Neural cell (in vitro differentiated cells): Measurements from ENCODE around the gene G2E3. TPM values are rescaled to one million over a fixed set of nuclear protein-coding genes. Genes with fewer than 3 reads are reported as not detected.

Experiments used
- H2AFZ ChIP-seq: fragments of 200-600, 300-800 bp; sonication (generic), shearing (Covaris generic); 2 replicates; pipeline ENCODE4 v1.6.0; 2014; ENCODE audit warnings: low read depth, mild to moderate bottlenecking, antibody characterized with exemption, low read length, moderate library complexity
- H3F3A ChIP-seq: fragments of 200-600 bp; shearing (Covaris generic); 2 replicates; pipeline ENCODE4 v1.6.1; 2016; ENCODE audit warnings: mild to moderate bottlenecking, moderate library complexity, mixed read lengths, antibody characterized with exemption, low read length; ENCODE audit not compliant: insufficient read depth, poor library complexity, severe bottlenecking
- H3K27ac ChIP-seq: fragments of 200-600, 300-800 bp; sonication (generic), shearing (Covaris generic); 2 replicates; pipeline ENCODE4 v1.5.1; 2014; ENCODE audit warnings: mild to moderate bottlenecking, low read length, moderate library complexity
- H3K27me3 ChIP-seq: fragments of 300-800, 200-600 bp; sonication (generic), shearing (Covaris generic); 2 replicates; pipeline ENCODE4 v1.6.0; 2014; ENCODE audit warnings: mild to moderate bottlenecking, low read depth, low read length, moderate library complexity; ENCODE audit not compliant: insufficient read depth
- H3K36me3 ChIP-seq: fragments of 300-800, 200-600 bp; sonication (generic), shearing (Covaris generic); 2 replicates; pipeline ENCODE4 v1.5.1; 2014; ENCODE audit warnings: mild to moderate bottlenecking, antibody characterized with exemption, low read length, moderate library complexity; ENCODE audit not compliant: insufficient read depth
- H3K4me2 ChIP-seq: fragments of 300-800, 200-600 bp; sonication (generic), shearing (Covaris generic); 2 replicates; pipeline ENCODE4 v1.6.0; 2014; ENCODE audit warnings: mild to moderate bottlenecking, low read length
- H3K4me3 ChIP-seq: fragments of 300-800, 200-600 bp; sonication (generic), shearing (Covaris generic); 2 replicates; pipeline ENCODE4 v1.5.1; 2014; ENCODE audit warnings: mild to moderate bottlenecking, low read length, moderate library complexity
- H3K79me2 ChIP-seq: fragments of 200-600 bp; shearing (Covaris generic); replicated peaks from 2 replicates; pipeline ENCODE4 v1.6.0; 2014; ENCODE audit warnings: mild to moderate bottlenecking, low read length, moderate library complexity; ENCODE audit not compliant: insufficient read depth
- H3K9ac ChIP-seq: fragments of 300-800, 200-600 bp; sonication (generic), shearing (Covaris generic); 2 replicates; pipeline ENCODE4 v1.6.1; 2016; ENCODE audit warnings: mild to moderate bottlenecking, low read length, mixed read lengths
- H3K9me2 ChIP-seq: fragments of 200-600 bp; shearing (Covaris generic); 2 replicates; pipeline ENCODE4 v1.6.1; 2016; ENCODE audit warnings: mild to moderate bottlenecking, low read length, mixed read lengths; ENCODE audit not compliant: insufficient read depth
- H3K9me3 ChIP-seq: fragments of 200-600, 300-800 bp; sonication (generic), shearing (Covaris generic); 2 replicates; pipeline ENCODE4 v1.6.1; 2016; ENCODE audit warnings: mild to moderate bottlenecking, mixed run types, low read length, moderate library complexity, mixed read lengths
- H4K20me1 ChIP-seq: fragments of 200-600 bp; shearing (Covaris generic); 2 replicates; pipeline ENCODE4 v1.6.1; 2016; ENCODE audit warnings: mild to moderate bottlenecking, mixed run types; ENCODE audit not compliant: insufficient read depth
- EP300 ChIP-seq: fragments of 450-650 bp; conservative IDR thresholded peaks from 2 replicates; pipeline ENCODE4 v1.6.1; 2014; ENCODE audit warnings: antibody characterized with exemption, mild to moderate bottlenecking, moderate library complexity; ENCODE audit not compliant: poor library complexity, severe bottlenecking
- EZH2 ChIP-seq: fragments of 200-600, 300-800 bp; shearing (Covaris generic), sonication (generic); IDR thresholded peaks from 2 replicates; pipeline ENCODE4 v1.6.1; 2014; ENCODE audit warnings: antibody characterized with exemption, low read length, borderline replicate concordance, mild to moderate bottlenecking; ENCODE audit not compliant: insufficient read depth, poor library complexity, severe bottlenecking
- MXI1 ChIP-seq: fragments of 450-650 bp; conservative IDR thresholded peaks from 2 replicates; pipeline ENCODE4 v1.6.1; 2014; ENCODE audit warnings: antibody characterized with exemption, mild to moderate bottlenecking; ENCODE audit not compliant: poor library complexity, severe bottlenecking
- POLR2AphosphoS5 ChIP-seq: IDR thresholded peaks from 2 replicates; pipeline ENCODE4 v1.6.1; 2012
- RAD21 ChIP-seq: fragments of 450-650 bp; conservative IDR thresholded peaks from 2 replicates; pipeline ENCODE4 v1.6.1; 2014; ENCODE audit warnings: antibody characterized with exemption, mild to moderate bottlenecking, moderate library complexity
- SMC3 ChIP-seq: fragments of 450-650 bp; conservative IDR thresholded peaks from 2 replicates; pipeline ENCODE4 v1.6.1; 2014; ENCODE audit warnings: antibody characterized with exemption, mild to moderate bottlenecking, moderate library complexity; ENCODE audit not compliant: poor library complexity
- TAF1 ChIP-seq: IDR thresholded peaks from 2 replicates; pipeline ENCODE4 v1.6.1; 2012; ENCODE audit warnings: low read depth
- polyA plus RNA-seq: library from polyadenylated mRNA; depleted of rRNA; stranded (reverse); fragments of >200 nt; gene quantifications from 2 replicates; pipeline ENCODE4 v1.2.3, GENCODE V29; 2014
- TF ChIP-seq, protein P1 (sequence below): IDR thresholded peaks from 2 replicates; pipeline ENCODE4 v1.6.1; 2012; ENCODE audit warnings: borderline replicate concordance
- TF ChIP-seq, protein P2 (sequence below): fragments of 450-650 bp; IDR thresholded peaks from 2 replicates; pipeline ENCODE4 v1.5.1; 2014; ENCODE audit warnings: antibody characterized with exemption, mild to moderate bottlenecking, moderate library complexity; ENCODE audit not compliant: poor library complexity, severe bottlenecking

G2E3 gene
- polyA plus RNA-seq, 1 donor from 2014 or later: 35.4 TPM

DNA sequence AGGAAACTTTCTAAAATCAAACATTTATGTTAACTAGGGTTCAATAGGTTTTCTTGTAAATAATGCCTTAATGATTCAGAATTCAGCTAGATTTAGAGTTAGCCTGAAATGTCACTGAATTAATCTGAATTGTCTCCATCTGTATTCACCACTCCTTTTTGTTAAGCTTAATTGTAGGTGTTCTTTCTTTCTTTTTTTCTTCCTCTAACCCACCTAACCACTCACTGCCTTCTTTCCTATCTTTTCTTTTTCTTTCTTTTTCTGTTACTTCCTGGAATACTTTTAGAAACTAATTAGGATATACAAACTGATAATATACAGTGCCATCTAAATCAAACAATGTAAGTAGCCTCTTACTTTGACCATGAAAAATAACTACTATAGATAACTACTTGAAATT lies 29.9 kb downstream of the G2E3 start:
- no peaks in the 10 kb centered on the region for H4K20me1 ChIP-seq
- H3K27me3 ChIP-seq: no peaks in the 10 kb centered on the region
- H3K27ac ChIP-seq: no peak overlapping the region
- no peaks in the 10 kb centered on the region for H3K9me3 ChIP-seq
- no peak overlapping the region for H3K4me2 ChIP-seq
- TF ChIP-seq, protein P1, sequence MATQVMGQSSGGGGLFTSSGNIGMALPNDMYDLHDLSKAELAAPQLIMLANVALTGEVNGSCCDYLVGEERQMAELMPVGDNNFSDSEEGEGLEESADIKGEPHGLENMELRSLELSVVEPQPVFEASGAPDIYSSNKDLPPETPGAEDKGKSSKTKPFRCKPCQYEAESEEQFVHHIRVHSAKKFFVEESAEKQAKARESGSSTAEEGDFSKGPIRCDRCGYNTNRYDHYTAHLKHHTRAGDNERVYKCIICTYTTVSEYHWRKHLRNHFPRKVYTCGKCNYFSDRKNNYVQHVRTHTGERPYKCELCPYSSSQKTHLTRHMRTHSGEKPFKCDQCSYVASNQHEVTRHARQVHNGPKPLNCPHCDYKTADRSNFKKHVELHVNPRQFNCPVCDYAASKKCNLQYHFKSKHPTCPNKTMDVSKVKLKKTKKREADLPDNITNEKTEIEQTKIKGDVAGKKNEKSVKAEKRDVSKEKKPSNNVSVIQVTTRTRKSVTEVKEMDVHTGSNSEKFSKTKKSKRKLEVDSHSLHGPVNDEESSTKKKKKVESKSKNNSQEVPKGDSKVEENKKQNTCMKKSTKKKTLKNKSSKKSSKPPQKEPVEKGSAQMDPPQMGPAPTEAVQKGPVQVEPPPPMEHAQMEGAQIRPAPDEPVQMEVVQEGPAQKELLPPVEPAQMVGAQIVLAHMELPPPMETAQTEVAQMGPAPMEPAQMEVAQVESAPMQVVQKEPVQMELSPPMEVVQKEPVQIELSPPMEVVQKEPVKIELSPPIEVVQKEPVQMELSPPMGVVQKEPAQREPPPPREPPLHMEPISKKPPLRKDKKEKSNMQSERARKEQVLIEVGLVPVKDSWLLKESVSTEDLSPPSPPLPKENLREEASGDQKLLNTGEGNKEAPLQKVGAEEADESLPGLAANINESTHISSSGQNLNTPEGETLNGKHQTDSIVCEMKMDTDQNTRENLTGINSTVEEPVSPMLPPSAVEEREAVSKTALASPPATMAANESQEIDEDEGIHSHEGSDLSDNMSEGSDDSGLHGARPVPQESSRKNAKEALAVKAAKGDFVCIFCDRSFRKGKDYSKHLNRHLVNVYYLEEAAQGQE: no peak
- TF ChIP-seq, protein P2, sequence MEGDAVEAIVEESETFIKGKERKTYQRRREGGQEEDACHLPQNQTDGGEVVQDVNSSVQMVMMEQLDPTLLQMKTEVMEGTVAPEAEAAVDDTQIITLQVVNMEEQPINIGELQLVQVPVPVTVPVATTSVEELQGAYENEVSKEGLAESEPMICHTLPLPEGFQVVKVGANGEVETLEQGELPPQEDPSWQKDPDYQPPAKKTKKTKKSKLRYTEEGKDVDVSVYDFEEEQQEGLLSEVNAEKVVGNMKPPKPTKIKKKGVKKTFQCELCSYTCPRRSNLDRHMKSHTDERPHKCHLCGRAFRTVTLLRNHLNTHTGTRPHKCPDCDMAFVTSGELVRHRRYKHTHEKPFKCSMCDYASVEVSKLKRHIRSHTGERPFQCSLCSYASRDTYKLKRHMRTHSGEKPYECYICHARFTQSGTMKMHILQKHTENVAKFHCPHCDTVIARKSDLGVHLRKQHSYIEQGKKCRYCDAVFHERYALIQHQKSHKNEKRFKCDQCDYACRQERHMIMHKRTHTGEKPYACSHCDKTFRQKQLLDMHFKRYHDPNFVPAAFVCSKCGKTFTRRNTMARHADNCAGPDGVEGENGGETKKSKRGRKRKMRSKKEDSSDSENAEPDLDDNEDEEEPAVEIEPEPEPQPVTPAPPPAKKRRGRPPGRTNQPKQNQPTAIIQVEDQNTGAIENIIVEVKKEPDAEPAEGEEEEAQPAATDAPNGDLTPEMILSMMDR: no peak
- TF ChIP-seq TAF1 (no peak), POLR2AphosphoS5 (no peak), SMC3 (no peak), EP300 (no peak), EZH2 (no peak), MXI1 (no peak), RAD21 (no peak)
- peaks cover 28% of the 10 kb centered on the region for H3K79me2 ChIP-seq
- no peaks in the 10 kb centered on the region for H3K9me2 ChIP-seq
- peaks cover 19% of the 10 kb centered on the region for H3K36me3 ChIP-seq
- no peak overlapping the region for H3K4me3 ChIP-seq
- no peak overlapping the region for H3K9ac ChIP-seq
- no peaks in the 10 kb centered on the region for H3F3A ChIP-seq
- no peak overlapping the region for H2AFZ ChIP-seq

DNA sequence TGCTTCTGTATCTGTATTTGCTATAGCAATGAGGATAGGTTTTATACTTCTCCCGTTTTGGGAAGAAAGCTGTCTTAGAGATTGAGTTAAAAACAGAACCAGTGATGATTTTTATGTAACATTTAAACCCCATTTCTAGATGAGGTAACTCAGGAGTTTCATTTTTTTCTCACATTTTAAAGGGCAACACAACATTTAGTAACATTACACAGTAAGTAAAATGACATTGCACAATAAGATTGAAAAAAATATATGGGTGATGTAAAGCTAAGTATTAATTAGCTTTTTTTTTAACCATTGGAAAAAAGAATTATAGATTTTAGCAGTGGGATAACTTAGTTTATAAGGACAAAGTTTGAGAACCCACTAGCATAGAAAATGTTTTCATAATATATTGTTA lies 38.0 kb downstream of the G2E3 start:
- no peaks in the 10 kb centered on the region for H3K9me2 ChIP-seq
- no peaks in the 10 kb centered on the region for H3K27me3 ChIP-seq
- no peaks in the 10 kb centered on the region for H3K36me3 ChIP-seq
- no peak overlapping the region for H2AFZ ChIP-seq
- H3K9me3 ChIP-seq: no peaks in the 10 kb centered on the region
- TF ChIP-seq TAF1 (no peak), MXI1 (no peak), EZH2 (no peak), RAD21 (no peak)
- TF ChIP-seq, protein P1: no peak
- TF ChIP-seq, protein P2: no peak
- H3K4me3 ChIP-seq: no peak overlapping the region
- H3K79me2 ChIP-seq: no peaks in the 10 kb centered on the region
- no peaks in the 10 kb centered on the region for H3F3A ChIP-seq
- H3K9ac ChIP-seq: no peak overlapping the region
- no peaks in the 10 kb centered on the region for H4K20me1 ChIP-seq
- H3K4me2 ChIP-seq: no peak overlapping the region
- no peak overlapping the region for H3K27ac ChIP-seq
